ENCODE results near the gene TINAG.
"Not testable (repeated sequence)": the region's sequence is repeated elsewhere in the genome, so short reads cannot be mapped to it uniquely, and the experiment has no call there.

Gene TINAG

GRCh38 chr6:54307439-54307910, 766 bp upstream of the TINAG start:
- no peak for TF ChIP-seq CTCF (conservative IDR thresholded peaks at IDR 0.05; ENCODE audit: low read length)
- no peak for DNase-seq (ENCODE audit: low read depth)
- H3K4me3 ChIP-seq (ENCODE audit: low read length), result no peak overlapping the region

GRCh38 chr6:54308986-54309315, 710 bp downstream of the TINAG start:
- DNase-seq (ENCODE audit: low read depth), result no peak
- H3K4me3 ChIP-seq (ENCODE audit: low read length), result no peak overlapping the region
- TF ChIP-seq CTCF (conservative IDR thresholded peaks at IDR 0.05; ENCODE audit: low read length), result no peak

- no peak for DNase-seq (ENCODE audit: low read depth)
- TF ChIP-seq CTCF (conservative IDR thresholded peaks at IDR 0.05; ENCODE audit: low read length), result no peak
- no peak overlapping the region for H3K4me3 ChIP-seq (ENCODE audit: low read length)
These were observed 2.3 kb downstream of the TINAG start for GRCh38 chr6:54310377-54311152.

- TF ChIP-seq CTCF (conservative IDR thresholded peaks at IDR 0.05; ENCODE audit: low read length), result no peak
- no peak for DNase-seq (ENCODE audit: low read depth)
- H3K4me3 ChIP-seq (ENCODE audit: low read length), result no peak overlapping the region
These were observed 7.4 kb downstream of the TINAG start for GRCh38 chr6:54315656-54316055.

GRCh38 chr6:54320871-54321270, 12.6 kb downstream of the TINAG start:
- no peak overlapping the region for H3K4me3 ChIP-seq (ENCODE audit: low read length)
- DNase-seq (ENCODE audit: low read depth), result no peak
- TF ChIP-seq CTCF (conservative IDR thresholded peaks at IDR 0.05; ENCODE audit: low read length), result no peak

- no peak overlapping the region for H3K4me3 ChIP-seq (ENCODE audit: low read length)
- no peak for TF ChIP-seq CTCF (conservative IDR thresholded peaks at IDR 0.05; ENCODE audit: low read length)
- no peak for DNase-seq (ENCODE audit: low read depth)
These were observed 19.4 kb downstream of the TINAG start for GRCh38 chr6:54327631-54328030.

- not testable (repeated sequence) for DNase-seq (ENCODE audit: low read depth); H3K4me3 ChIP-seq (ENCODE audit: low read length)
These were observed 23.3 kb downstream of the TINAG start for GRCh38 chr6:54331571-54331970.

Measured in AG10803 (cell line).